Caco-2 (cell line): ENCODE measurements around the gene CEP152. TPM values are rescaled to one million over a fixed set of nuclear protein-coding genes. Genes with fewer than 3 reads are reported as not detected.

ENCODE experiments used
- BruUV-seq: library from RNA; stranded (reverse); fragments of 400-500 nt; replicated peaks from 2 replicates; lab custom pipeline; 2021; lab: Mats Ljungman, UMichigan
- CTCF ChIA-PET: fragments of 300-600 bp; sonication (Branson Sonifier 250); formaldehyde crosslinking; loops from one replicate; lab custom pipeline; 2022; ENCODE audit warnings: antibody characterized with exemption; lab: Charles Lee
- POLR2A ChIA-PET: fragments of 300-600 bp; sonication (Branson Sonifier 250); formaldehyde crosslinking; loops from one replicate; lab custom pipeline; 2022; ENCODE audit warnings: antibody characterized with exemption; lab: Charles Lee
- DNase-seq, 2 experiments: peaks; one replicate each; pipeline versions ENCODE4 v3.0.0 to v3.0.0-alpha.2; 2020 to 2022
- H3K27me3 ChIP-seq: replicated peaks from 2 replicates; pipeline ENCODE4 v1.6.0; 2011; ENCODE audit warnings: low read length; ENCODE audit not compliant: control insufficient read depth, insufficient read depth
- H3K36me3 ChIP-seq: 2 replicates; pipeline ENCODE4 v1.5.1; 2011; ENCODE audit warnings: low read length; ENCODE audit not compliant: control insufficient read depth, insufficient read depth
- H3K4me1 ChIP-seq: fragments of 250-450 bp; sonication (Bioruptor Pico); 2 replicates; pipeline ENCODE4 v1.5.1; 2020; ENCODE audit warnings: mild to moderate bottlenecking
- H3K4me3 ChIP-seq: 2 replicates; pipeline ENCODE4 v1.5.1; 2011; ENCODE audit warnings: low read depth, mild to moderate bottlenecking, control low read depth, low read length
- H3K9me3 ChIP-seq: fragments of 250-450 bp; sonication (Bioruptor Pico); 2 replicates; pipeline ENCODE4 v1.5.1; 2020; ENCODE audit warnings: mild to moderate bottlenecking, moderate library complexity
- H3K27ac Mint-ChIP-seq: one replicate; pipeline ENCODE4 v1.8.0; 2022; ENCODE audit warnings: mixed read lengths; ENCODE audit not compliant: unreplicated experiment
- H3K27me3 Mint-ChIP-seq: one replicate; pipeline ENCODE4 v1.8.0; 2022; ENCODE audit warnings: mixed read lengths; ENCODE audit not compliant: insufficient read depth, unreplicated experiment
- H3K36me3 Mint-ChIP-seq: one replicate; pipeline ENCODE4 v1.8.0; 2022; ENCODE audit warnings: mild to moderate bottlenecking, mixed read lengths; ENCODE audit not compliant: insufficient read depth, unreplicated experiment
- H3K4me1 Mint-ChIP-seq: one replicate; pipeline ENCODE4 v1.8.0; 2022; ENCODE audit warnings: low read depth, mixed read lengths; ENCODE audit not compliant: unreplicated experiment
- H3K4me3 Mint-ChIP-seq: one replicate; pipeline ENCODE4 v1.8.0; 2022; ENCODE audit warnings: mild to moderate bottlenecking, moderate library complexity, mixed read lengths; ENCODE audit not compliant: unreplicated experiment
- H3K9me3 Mint-ChIP-seq: one replicate; pipeline ENCODE4 v1.8.0; 2022; ENCODE audit warnings: mixed read lengths; ENCODE audit not compliant: unreplicated experiment
- intact Hi-C: fragments of 100-400 bp; cut with micrococcal nuclease; formaldehyde crosslinking; loops from one replicate; pipeline ENCODE4 v1.10.0; 2022; ENCODE audit not compliant: unreplicated experiment
- total RNA-seq: library from RNA; stranded (reverse); gene quantifications from 2 replicates; pipeline ENCODE4 v1.2.3, GENCODE V29; 2022
- TF ChIP-seq, protein P1 (sequence below), 2 experiments: fragments of 200-600 bp in 1 of 2; IDR thresholded peaks; 1 replicate in 1 of 2; 2 replicates in 1 of 2; pipeline versions ENCODE4 v1.5.1 to v1.8.0; 2011 to 2022; ENCODE audit warnings: antibody characterized with exemption in 1 of 2, control low read depth in 1 of 2, inconsistent platforms in 1 of 2, low read depth in 1 of 2, low read length in 1 of 2, mild to moderate bottlenecking in 1 of 2, moderate library complexity in 1 of 2; ENCODE audit not compliant: insufficient read depth in 1 of 2, severe bottlenecking in 1 of 2, unreplicated experiment in 1 of 2

Gene CEP152
- total RNA-seq, 1 experiment from 2014 or later = 14.2 TPM

DNA sequence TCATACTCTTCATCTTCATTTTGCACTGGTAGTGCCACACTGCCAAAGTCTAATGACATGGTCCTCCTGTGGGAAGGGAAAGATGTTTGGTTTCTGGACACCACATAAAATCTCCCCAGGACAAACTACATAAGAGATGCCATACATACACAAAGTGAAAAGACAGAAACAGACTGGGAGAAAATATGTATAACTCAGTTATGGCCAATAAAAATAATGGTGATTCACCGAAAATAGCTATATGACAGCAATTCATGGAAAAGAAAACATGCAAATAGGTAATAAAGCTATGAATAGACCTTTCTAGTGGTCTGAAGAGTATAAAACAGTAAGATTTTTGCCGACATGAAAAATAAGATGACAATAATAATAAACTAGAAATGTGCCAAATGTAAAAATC, 5.3 kb downstream of the CEP152 start:
- intact Hi-C loops = no loop called here
- CTCF ChIA-PET = interaction anchor here (1.6 kb wide), 1 partner anchor 170 kb away, joined by 3 read pairs; no protein-coding TSS in a partner anchor
- TF ChIP-seq, protein P1, sequence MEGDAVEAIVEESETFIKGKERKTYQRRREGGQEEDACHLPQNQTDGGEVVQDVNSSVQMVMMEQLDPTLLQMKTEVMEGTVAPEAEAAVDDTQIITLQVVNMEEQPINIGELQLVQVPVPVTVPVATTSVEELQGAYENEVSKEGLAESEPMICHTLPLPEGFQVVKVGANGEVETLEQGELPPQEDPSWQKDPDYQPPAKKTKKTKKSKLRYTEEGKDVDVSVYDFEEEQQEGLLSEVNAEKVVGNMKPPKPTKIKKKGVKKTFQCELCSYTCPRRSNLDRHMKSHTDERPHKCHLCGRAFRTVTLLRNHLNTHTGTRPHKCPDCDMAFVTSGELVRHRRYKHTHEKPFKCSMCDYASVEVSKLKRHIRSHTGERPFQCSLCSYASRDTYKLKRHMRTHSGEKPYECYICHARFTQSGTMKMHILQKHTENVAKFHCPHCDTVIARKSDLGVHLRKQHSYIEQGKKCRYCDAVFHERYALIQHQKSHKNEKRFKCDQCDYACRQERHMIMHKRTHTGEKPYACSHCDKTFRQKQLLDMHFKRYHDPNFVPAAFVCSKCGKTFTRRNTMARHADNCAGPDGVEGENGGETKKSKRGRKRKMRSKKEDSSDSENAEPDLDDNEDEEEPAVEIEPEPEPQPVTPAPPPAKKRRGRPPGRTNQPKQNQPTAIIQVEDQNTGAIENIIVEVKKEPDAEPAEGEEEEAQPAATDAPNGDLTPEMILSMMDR (IDR thresholded peaks at IDR 0.05; ENCODE audit: insufficient read depth in 1 of 2, low read depth in 1 of 2, low read length in 1 of 2, severe bottlenecking in 1 of 2, unreplicated experiment in 1 of 2) = no peak

DNA sequence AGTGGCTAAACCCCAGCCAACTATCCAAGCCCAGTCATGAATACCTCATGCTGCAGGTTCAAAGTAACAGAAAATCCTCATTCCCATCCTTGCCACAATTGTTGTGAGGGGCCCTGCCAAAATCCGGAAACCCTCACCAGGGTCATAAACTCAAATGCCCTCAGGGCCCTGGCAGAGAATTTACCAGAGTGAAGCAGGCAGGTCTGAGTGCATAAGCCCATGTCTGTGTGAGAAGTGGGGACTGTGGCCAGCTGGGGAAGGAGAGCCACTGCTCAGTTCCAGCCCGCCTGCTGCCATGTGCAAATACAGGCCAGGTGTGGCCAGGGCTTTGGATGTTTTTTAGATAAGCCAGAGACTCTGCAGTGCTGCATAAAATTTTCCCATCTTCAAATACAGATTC, 7.0 kb downstream of the CEP152 start:
- H3K9me3 ChIP-seq = no peaks in the 10 kb centered on the region
- POLR2A ChIA-PET = no interaction called here
- TF ChIP-seq, protein P1 (IDR thresholded peaks at IDR 0.05; ENCODE audit: insufficient read depth in 1 of 2, low read depth in 1 of 2, low read length in 1 of 2, severe bottlenecking in 1 of 2, unreplicated experiment in 1 of 2) = no peak

More for the DNA sequence above, 5.3 kb downstream of the CEP152 start:
- no peak for DNase-seq
- Histone ChIP-seq H3K9me3 (no peaks in the 10 kb centered on the region), H3K36me3 (no peaks in the 10 kb centered on the region; the same call in 1 of the 2 replicates), H3K4me1 (0 out of 2 replicates have a peak, but pooled peaks cover 6% of the 10 kb centered on the region), H3K27me3 (no peaks in the 10 kb centered on the region), H3K4me3 (no peak overlapping the region)
- Mint-ChIP-seq H3K4me1 (peaks cover 6% of the 10 kb centered on the region), H3K9me3 (no peaks in the 10 kb centered on the region), H3K36me3 (peaks cover 4% of the 10 kb centered on the region), H3K27ac (no peak overlapping the region), H3K27me3 (no peaks in the 10 kb centered on the region), H3K4me3 (no peak overlapping the region)
- POLR2A ChIA-PET = no interaction called here
- no TSS peak for BruUV-seq

DNA sequence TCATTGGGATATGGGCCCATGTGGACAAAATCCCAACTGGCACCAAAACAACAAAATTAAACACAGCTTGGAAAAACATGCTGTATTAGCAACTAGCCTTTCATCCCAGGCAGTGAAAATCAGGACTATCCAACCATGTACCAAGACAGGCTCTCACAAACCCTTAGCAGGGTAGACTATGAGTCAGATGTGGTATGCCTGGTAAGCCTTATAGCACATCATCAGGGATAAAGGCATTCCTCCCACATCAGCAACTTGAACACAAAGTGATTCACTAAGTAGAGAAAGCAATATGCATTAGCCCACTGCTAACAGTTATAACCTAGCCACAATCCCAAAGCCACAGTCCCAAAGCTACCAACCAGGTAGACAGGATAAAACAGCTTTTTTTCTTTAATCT, 8.0 kb downstream of the CEP152 start:
- no peaks in the 10 kb centered on the region for H3K9me3 ChIP-seq
- no peak overlapping the region for H3K4me3 Mint-ChIP-seq
- no peak overlapping the region for H3K4me3 ChIP-seq
- POLR2A ChIA-PET = no interaction called here
- H3K4me1 ChIP-seq = no peaks in the 10 kb centered on the region
- no peak overlapping the region for H3K27ac Mint-ChIP-seq
- no peaks in the 10 kb centered on the region for H3K9me3 Mint-ChIP-seq
- no TSS peak for BruUV-seq
- H3K36me3 ChIP-seq = no peaks in the 10 kb centered on the region; the same call in 1 of the 2 replicates
- intact Hi-C loops = no loop called here
- DNase-seq = no peak
- no peaks in the 10 kb centered on the region for H3K36me3 Mint-ChIP-seq
- TF ChIP-seq, protein P1 (IDR thresholded peaks at IDR 0.05; ENCODE audit: insufficient read depth in 1 of 2, low read depth in 1 of 2, low read length in 1 of 2, severe bottlenecking in 1 of 2, unreplicated experiment in 1 of 2) = no peak
- no peaks in the 10 kb centered on the region for H3K4me1 Mint-ChIP-seq
- CTCF ChIA-PET = interaction anchor here (1.4 kb wide), 1 partner anchor 8 kb away, joined by 3 read pairs; the partner anchor contains the start of gene CEP152
- no peaks in the 10 kb centered on the region for H3K27me3 ChIP-seq
- no peaks in the 10 kb centered on the region for H3K27me3 Mint-ChIP-seq

More for the DNA sequence above, 7.0 kb downstream of the CEP152 start:
- Histone ChIP-seq H3K27me3 (no peaks in the 10 kb centered on the region), H3K4me3 (no peak overlapping the region), H3K4me1 (no peaks in the 10 kb centered on the region), H3K36me3 (no peaks in the 10 kb centered on the region; the same call in 1 of the 2 replicates)
- CTCF ChIA-PET = no interaction called here
- DNase-seq = no peak
- intact Hi-C loops = no loop called here
- Mint-ChIP-seq H3K4me1 (no peaks in the 10 kb centered on the region), H3K27me3 (no peaks in the 10 kb centered on the region), H3K9me3 (no peaks in the 10 kb centered on the region), H3K4me3 (no peak overlapping the region), H3K36me3 (no peaks in the 10 kb centered on the region), H3K27ac (no peak overlapping the region)
- BruUV-seq = no TSS peak
